ENCODE measurements around the gene IRF3.

Gene IRF3

DNA sequence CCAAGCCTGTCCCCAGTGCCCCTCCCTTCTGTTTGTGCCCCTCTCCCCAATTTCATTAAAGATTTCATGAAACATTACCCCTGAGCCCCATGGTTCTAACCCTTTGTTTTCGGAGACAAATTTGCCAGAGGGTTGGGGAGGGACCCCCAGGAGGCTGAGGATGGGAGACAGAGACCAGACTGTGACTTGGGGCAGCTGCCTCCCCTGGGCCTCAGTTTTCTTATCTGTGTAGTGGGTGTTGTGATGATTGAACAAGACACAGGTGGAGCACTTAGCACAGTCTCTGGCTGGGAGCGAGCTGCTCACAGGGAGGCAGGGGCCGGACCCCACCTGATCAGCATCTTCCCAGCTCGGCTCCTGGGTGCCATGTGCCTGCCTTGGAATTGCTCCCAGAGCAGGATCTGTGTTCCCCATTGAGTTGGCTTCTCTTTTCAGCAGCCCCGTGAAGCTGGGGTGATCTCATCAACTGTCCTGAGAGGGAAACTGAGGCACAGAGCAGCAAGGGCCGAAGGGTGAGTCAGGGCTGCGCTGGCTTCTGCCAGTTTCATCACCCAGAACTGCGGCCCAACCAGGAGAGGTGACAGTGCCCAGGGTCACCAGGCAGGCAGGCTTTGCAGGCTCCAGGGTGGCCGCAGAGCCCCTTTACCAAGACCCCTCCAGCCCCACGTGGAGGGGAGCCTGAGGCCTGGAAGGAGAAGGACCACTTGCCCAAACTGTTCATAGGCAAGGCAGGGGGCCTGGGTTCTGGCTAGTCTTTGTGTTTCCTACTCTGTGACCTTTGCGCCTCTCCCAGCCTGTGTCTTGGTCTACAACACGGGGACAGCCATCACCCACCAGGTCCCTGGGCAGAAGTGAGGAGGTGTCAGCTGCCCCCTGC lies 6.9 kb downstream of the IRF3 start:
- ATAC-seq: no peak

DNA sequence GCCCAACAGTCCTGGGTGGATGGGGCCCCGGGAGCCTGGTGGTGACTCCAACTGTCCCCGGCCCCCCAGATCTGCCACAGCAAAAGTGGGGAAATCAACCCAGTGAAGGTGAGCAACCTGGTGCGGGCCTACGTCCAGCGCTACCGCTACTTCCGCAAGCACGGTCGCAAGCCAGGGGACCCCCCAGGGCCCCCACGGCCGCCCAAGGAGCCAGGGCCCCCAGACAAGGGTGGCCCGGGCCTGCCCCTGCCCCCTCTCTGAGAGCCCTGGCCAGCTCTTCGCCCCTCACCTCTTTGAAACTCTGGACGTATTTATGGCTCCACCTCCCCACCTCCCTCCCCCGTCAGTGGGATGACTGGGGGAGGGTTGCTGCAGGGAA lies 7.5 kb downstream of the IRF3 start:
- TF ChIP-seq BACH2 (CRISPR knock-in tag; IDR thresholded peaks at IDR 0.05; ENCODE audit: borderline replicate concordance) (no peak), ZFP3 (CRISPR knock-in tag; IDR thresholded peaks at IDR 0.05) (no peak), PPARA (CRISPR knock-in tag; IDR thresholded peaks at IDR 0.05; ENCODE audit: borderline replicate concordance) (no peak), ESRRG (CRISPR knock-in tag; IDR thresholded peaks at IDR 0.05) (no peak)
- TF ChIP-seq, protein P1, sequence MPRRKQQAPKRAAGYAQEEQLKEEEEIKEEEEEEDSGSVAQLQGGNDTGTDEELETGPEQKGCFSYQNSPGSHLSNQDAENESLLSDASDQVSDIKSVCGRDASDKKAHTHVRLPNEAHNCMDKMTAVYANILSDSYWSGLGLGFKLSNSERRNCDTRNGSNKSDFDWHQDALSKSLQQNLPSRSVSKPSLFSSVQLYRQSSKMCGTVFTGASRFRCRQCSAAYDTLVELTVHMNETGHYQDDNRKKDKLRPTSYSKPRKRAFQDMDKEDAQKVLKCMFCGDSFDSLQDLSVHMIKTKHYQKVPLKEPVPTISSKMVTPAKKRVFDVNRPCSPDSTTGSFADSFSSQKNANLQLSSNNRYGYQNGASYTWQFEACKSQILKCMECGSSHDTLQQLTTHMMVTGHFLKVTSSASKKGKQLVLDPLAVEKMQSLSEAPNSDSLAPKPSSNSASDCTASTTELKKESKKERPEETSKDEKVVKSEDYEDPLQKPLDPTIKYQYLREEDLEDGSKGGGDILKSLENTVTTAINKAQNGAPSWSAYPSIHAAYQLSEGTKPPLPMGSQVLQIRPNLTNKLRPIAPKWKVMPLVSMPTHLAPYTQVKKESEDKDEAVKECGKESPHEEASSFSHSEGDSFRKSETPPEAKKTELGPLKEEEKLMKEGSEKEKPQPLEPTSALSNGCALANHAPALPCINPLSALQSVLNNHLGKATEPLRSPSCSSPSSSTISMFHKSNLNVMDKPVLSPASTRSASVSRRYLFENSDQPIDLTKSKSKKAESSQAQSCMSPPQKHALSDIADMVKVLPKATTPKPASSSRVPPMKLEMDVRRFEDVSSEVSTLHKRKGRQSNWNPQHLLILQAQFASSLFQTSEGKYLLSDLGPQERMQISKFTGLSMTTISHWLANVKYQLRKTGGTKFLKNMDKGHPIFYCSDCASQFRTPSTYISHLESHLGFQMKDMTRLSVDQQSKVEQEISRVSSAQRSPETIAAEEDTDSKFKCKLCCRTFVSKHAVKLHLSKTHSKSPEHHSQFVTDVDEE (CRISPR knock-in tag; IDR thresholded peaks at IDR 0.05): no peak
- ATAC-seq: no peak

More for the DNA sequence above, 6.9 kb downstream of the IRF3 start:
- TF ChIP-seq ESRRG (CRISPR knock-in tag; IDR thresholded peaks at IDR 0.05) (no peak), OSR1 (CRISPR knock-in tag; IDR thresholded peaks at IDR 0.05) (no peak), TOX (CRISPR knock-in tag; IDR thresholded peaks at IDR 0.05; ENCODE audit: borderline replicate concordance) (no peak), CREB5 (CRISPR knock-in tag; IDR thresholded peaks at IDR 0.05; ENCODE audit: low read depth) (no peak), ZNF8 (CRISPR knock-in tag; IDR thresholded peaks at IDR 0.05) (no peak), GLIS3 (CRISPR knock-in tag; IDR thresholded peaks at IDR 0.05) (no peak), PPARA (CRISPR knock-in tag; IDR thresholded peaks at IDR 0.05; ENCODE audit: borderline replicate concordance) (no peak), CSRNP3 (CRISPR knock-in tag; IDR thresholded peaks at IDR 0.05) (no peak), PATZ1 (CRISPR knock-in tag; IDR thresholded peaks at IDR 0.05; ENCODE audit: borderline replicate concordance) (no peak), ZFP3 (CRISPR knock-in tag; IDR thresholded peaks at IDR 0.05) (no peak), TCF4 (CRISPR knock-in tag; IDR thresholded peaks at IDR 0.05; ENCODE audit: borderline replicate concordance) (no peak), BACH2 (CRISPR knock-in tag; IDR thresholded peaks at IDR 0.05; ENCODE audit: borderline replicate concordance) (no peak), RARB (CRISPR knock-in tag; IDR thresholded peaks at IDR 0.05) (no peak), ZNF565 (CRISPR knock-in tag; conservative IDR thresholded peaks at IDR 0.05; ENCODE audit: low read depth) (no peak), ZC3H10 (CRISPR knock-in tag; IDR thresholded peaks at IDR 0.05) (no peak), ZFP30 (CRISPR knock-in tag; IDR thresholded peaks at IDR 0.05) (no peak), ZNF70 (CRISPR knock-in tag; IDR thresholded peaks at IDR 0.05) (no peak), ARNTL (CRISPR knock-in tag; IDR thresholded peaks at IDR 0.05; ENCODE audit: borderline replicate concordance, low read depth) (no peak)
- TF ChIP-seq, protein P2, sequence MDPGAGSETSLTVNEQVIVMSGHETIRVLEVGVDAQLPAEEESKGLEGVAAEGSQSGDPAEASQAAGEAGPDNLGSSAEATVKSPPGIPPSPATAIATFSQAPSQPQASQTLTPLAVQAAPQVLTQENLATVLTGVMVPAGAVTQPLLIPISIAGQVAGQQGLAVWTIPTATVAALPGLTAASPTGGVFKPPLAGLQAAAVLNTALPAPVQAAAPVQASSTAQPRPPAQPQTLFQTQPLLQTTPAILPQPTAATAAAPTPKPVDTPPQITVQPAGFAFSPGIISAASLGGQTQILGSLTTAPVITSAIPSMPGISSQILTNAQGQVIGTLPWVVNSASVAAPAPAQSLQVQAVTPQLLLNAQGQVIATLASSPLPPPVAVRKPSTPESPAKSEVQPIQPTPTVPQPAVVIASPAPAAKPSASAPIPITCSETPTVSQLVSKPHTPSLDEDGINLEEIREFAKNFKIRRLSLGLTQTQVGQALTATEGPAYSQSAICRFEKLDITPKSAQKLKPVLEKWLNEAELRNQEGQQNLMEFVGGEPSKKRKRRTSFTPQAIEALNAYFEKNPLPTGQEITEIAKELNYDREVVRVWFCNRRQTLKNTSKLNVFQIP (CRISPR knock-in tag; IDR thresholded peaks at IDR 0.05; ENCODE audit: borderline replicate concordance, low read depth): no peak
- TF ChIP-seq, protein P1 (CRISPR knock-in tag; IDR thresholded peaks at IDR 0.05): no peak

Measured in SK-N-SH treated with all-trans-retinoic acid at 6 μM for 48 hours (cell line).